ENCODE data around the gene YJEFN3.

The YJEFN3 gene

DNA sequence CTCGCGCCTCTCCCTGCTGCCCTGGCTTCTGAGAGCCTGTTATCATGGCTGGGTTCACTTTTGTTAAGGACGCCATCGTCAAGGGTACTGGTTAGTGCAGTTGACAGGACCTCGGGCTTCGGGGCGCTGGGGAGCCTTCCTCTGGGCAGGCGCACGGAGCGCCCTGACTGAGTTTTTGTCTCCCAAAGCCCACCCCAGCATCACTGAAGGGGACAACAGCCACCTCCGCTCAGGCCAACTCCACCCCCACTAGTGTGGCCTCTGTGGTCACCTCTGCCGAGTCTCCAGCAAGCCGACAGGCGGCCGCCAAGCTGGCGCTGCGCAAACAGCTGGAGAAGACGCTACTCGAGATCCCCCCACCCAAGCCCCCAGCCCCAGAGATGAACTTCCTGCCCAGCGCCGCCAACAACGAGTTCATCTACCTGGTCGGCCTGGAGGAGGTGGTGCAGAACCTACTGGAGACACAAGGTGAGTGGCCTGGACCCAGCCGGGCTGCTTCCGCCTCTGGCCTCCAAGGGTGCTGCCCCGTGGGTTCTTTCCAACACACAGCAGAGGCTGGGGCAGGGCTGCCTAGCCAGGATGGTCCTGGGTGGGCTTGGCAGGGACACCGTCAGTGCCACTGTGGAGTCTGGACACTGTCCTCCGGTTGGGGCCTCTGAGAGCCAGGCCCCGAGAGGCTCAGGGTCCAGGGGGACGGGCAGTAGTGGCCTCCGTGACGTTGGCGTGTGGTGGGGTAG, 30.3 kb upstream of the YJEFN3 start:
- no peak overlapping the region for H3K27ac ChIP-seq (ENCODE audit: low read depth, low read length, poor library complexity, severe bottlenecking)
- no peaks in the 10 kb centered on the region for H3K4me1 ChIP-seq (ENCODE audit: insufficient read depth, low read length, severe bottlenecking)
- H3K36me3 ChIP-seq (ENCODE audit: insufficient read depth, low read length), result peaks cover 97% of the 10 kb centered on the region
- no peaks in the 10 kb centered on the region for H3K79me2 ChIP-seq (ENCODE audit: insufficient read depth, low read length)
- no peak overlapping the region for H3K4me3 ChIP-seq (ENCODE audit: low read depth, low read length, poor library complexity, severe bottlenecking)
- no peak overlapping the region for H2AFZ ChIP-seq (ENCODE audit: low read length)
- H3K27me3 ChIP-seq (ENCODE audit: insufficient read depth, low read length), result no peaks in the 10 kb centered on the region
- H3K4me2 ChIP-seq (ENCODE audit: low read length), result no peak overlapping the region
- no peaks in the 10 kb centered on the region for H3F3A ChIP-seq (ENCODE audit: insufficient read depth, low read length)
- H4K20me1 ChIP-seq (ENCODE audit: insufficient read depth, low read length), result no peaks in the 10 kb centered on the region
- H3K9ac ChIP-seq (ENCODE audit: low read length), result no peak overlapping the region
- H3K9me3 ChIP-seq (ENCODE audit: low read length), result no peaks in the 10 kb centered on the region
- TF ChIP-seq, protein P1, sequence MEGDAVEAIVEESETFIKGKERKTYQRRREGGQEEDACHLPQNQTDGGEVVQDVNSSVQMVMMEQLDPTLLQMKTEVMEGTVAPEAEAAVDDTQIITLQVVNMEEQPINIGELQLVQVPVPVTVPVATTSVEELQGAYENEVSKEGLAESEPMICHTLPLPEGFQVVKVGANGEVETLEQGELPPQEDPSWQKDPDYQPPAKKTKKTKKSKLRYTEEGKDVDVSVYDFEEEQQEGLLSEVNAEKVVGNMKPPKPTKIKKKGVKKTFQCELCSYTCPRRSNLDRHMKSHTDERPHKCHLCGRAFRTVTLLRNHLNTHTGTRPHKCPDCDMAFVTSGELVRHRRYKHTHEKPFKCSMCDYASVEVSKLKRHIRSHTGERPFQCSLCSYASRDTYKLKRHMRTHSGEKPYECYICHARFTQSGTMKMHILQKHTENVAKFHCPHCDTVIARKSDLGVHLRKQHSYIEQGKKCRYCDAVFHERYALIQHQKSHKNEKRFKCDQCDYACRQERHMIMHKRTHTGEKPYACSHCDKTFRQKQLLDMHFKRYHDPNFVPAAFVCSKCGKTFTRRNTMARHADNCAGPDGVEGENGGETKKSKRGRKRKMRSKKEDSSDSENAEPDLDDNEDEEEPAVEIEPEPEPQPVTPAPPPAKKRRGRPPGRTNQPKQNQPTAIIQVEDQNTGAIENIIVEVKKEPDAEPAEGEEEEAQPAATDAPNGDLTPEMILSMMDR (IDR thresholded peaks at IDR 0.05; ENCODE audit: low read length), result no peak
- no peak for TF ChIP-seq EZH2 (IDR thresholded peaks at IDR 0.05; ENCODE audit: borderline replicate concordance, low read length)
- no peaks in the 10 kb centered on the region for H3K9me2 ChIP-seq (ENCODE audit: low read depth, low read length)

DNA sequence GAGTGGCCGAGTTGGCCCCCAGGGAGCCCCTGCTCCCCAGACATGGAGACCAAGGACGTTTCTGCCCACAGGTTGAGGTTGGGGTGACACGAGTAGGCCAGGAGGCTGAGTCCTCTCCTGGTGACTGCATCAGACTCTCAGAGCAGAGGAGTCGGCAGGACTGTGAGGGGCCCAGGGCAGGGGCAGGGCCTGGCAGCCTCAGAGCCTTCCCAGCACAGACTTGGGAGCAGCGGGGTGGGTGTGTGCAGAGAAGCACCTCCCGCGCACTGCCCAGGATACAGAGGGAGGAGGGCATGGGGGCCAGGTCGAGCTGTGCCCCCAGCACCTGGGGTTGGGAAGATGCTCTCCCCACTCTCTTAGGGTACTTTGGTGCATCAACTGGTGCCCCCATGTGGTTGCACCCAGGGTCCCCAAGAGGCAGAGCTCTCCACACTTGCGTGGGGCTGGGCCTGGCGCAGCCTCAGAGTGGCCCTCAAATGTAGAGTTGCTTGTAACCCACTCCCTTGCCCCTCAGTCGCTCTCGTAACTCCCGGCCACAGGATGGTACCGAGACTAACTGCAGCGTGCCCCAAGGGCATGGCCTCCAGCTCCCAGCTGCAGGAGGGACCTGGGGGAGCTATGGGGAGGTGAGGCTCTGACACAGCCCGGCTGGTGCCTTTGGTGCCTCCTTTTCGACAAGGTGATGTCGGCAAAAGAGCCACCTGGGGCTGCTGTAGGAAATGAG, 29.3 kb upstream of the YJEFN3 start:
- Histone ChIP-seq H3F3A (ENCODE audit: insufficient read depth, low read length) (no peaks in the 10 kb centered on the region), H3K36me3 (ENCODE audit: insufficient read depth, low read length) (peaks cover 98% of the 10 kb centered on the region), H3K27me3 (ENCODE audit: insufficient read depth, low read length) (no peaks in the 10 kb centered on the region), H4K20me1 (ENCODE audit: insufficient read depth, low read length) (no peaks in the 10 kb centered on the region), H2AFZ (ENCODE audit: low read length) (no peak overlapping the region), H3K4me2 (ENCODE audit: low read length) (no peak overlapping the region), H3K79me2 (ENCODE audit: insufficient read depth, low read length) (no peaks in the 10 kb centered on the region), H3K9me2 (ENCODE audit: low read depth, low read length) (no peaks in the 10 kb centered on the region), H3K27ac (ENCODE audit: low read depth, low read length, poor library complexity, severe bottlenecking) (no peak overlapping the region), H3K4me1 (ENCODE audit: insufficient read depth, low read length, severe bottlenecking) (no peaks in the 10 kb centered on the region), H3K4me3 (ENCODE audit: low read depth, low read length, poor library complexity, severe bottlenecking) (no peak overlapping the region), H3K9ac (ENCODE audit: low read length) (no peak overlapping the region), H3K9me3 (ENCODE audit: low read length) (no peaks in the 10 kb centered on the region)
- TF ChIP-seq, protein P1 (IDR thresholded peaks at IDR 0.05; ENCODE audit: low read length), result no peak
- TF ChIP-seq EZH2 (IDR thresholded peaks at IDR 0.05; ENCODE audit: borderline replicate concordance, low read length), result no peak

DNA sequence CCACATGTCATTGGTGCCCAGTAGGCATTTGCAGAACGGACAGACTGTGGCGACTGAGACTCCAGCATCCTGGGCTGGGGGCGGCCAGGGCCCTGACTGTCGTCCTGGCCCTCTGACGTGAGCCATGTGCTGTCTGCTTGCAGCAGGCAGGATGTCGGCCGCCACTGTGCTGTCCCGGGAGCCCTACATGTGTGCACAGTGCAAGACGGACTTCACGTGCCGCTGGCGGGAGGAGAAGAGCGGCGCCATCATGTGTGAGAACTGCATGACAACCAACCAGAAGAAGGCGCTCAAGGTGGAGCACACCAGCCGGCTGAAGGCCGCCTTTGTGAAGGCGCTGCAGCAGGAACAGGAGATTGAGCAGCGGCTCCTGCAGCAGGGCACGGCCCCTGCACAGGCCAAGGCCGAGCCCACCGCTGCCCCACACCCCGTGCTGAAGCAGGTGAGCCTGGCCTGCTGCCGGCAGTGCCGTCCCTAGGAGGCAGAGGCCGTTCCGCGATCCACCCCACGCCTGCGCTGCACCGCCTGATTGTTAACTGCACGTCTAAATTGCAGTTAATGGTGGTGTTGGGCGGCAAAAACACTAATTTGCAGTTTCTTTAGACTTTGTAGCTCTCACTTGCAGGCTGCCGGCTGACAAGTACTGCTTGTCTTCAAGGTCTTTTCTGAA, 27.6 kb upstream of the YJEFN3 start:
- Histone ChIP-seq H3K4me1 (ENCODE audit: insufficient read depth, low read length, severe bottlenecking) (no peaks in the 10 kb centered on the region), H3K9ac (ENCODE audit: low read length) (no peak overlapping the region), H2AFZ (ENCODE audit: low read length) (no peak overlapping the region), H3K4me2 (ENCODE audit: low read length) (no peak overlapping the region), H3K79me2 (ENCODE audit: insufficient read depth, low read length) (no peaks in the 10 kb centered on the region), H4K20me1 (ENCODE audit: insufficient read depth, low read length) (no peaks in the 10 kb centered on the region), H3K36me3 (ENCODE audit: insufficient read depth, low read length) (peaks cover 100% of the 10 kb centered on the region), H3K4me3 (ENCODE audit: low read depth, low read length, poor library complexity, severe bottlenecking) (no peak overlapping the region), H3K9me2 (ENCODE audit: low read depth, low read length) (no peaks in the 10 kb centered on the region), H3K9me3 (ENCODE audit: low read length) (no peaks in the 10 kb centered on the region), H3K27ac (ENCODE audit: low read depth, low read length, poor library complexity, severe bottlenecking) (no peak overlapping the region), H3F3A (ENCODE audit: insufficient read depth, low read length) (no peaks in the 10 kb centered on the region), H3K27me3 (ENCODE audit: insufficient read depth, low read length) (no peaks in the 10 kb centered on the region)
- TF ChIP-seq, protein P1 (IDR thresholded peaks at IDR 0.05; ENCODE audit: low read length), result no peak
- TF ChIP-seq EZH2 (IDR thresholded peaks at IDR 0.05; ENCODE audit: borderline replicate concordance, low read length), result no peak

All from OCI-LY1 (cell line).